ENCODE data around the gene OR51F1. TPM values are rescaled to one million over a fixed set of nuclear protein-coding genes. Genes with fewer than 3 reads are reported as not detected.

OR51F1 gene
- not detected for total RNA-seq

GRCh38 chr11:4769838-4770237 is at the start of gene OR51F1:
Gene OR51F1, minus strand, starts transcription at chr11:4769938. Its CDS starts 0 bp downstream, at chr11:4769938.

GRCh38 chr11:4804280-4804679 is 34.5 kb upstream of the OR51F1 start, which contains the start of gene OR52R1:
Gene OR52R1, minus strand, starts transcription at chr11:4804380. Its CDS starts 0 bp downstream, at chr11:4804380.

Small RNA genes lying within 50 kb of the gene (small RNA-seq; reads per million reads assigned to genes)
- gene RF00091 (ENCODE audit: low replicate concordance): not detected

Other genes with a start within 250 kb of the OR51F1 start
- gene OR52M1, start 224.7 kb downstream of the OR51F1 start, total RNA-seq: not detected
- not detected for gene OR52I2, start 188.2 kb downstream of the OR51F1 start, total RNA-seq
- not detected for gene OR52I1, start 175.9 kb downstream of the OR51F1 start, total RNA-seq
- gene TRIM68, start 161.7 kb downstream of the OR51F1 start, total RNA-seq: 13.8 TPM
- gene OR51D1, start 132.5 kb downstream of the OR51F1 start, total RNA-seq: not detected
- gene OR51E1, start 126.0 kb downstream of the OR51F1 start, total RNA-seq: not detected
- gene OR51E2, start 72.1 kb downstream of the OR51F1 start, total RNA-seq: not detected
- gene MMP26, start 65.2 kb downstream of the OR51F1 start, total RNA-seq: not detected
- not detected for gene OR52R1, start 34.4 kb upstream of the OR51F1 start, total RNA-seq
- gene OR51F2, start 51.4 kb upstream of the OR51F1 start, total RNA-seq: not detected
- not detected for gene OR51S1, start 79.3 kb upstream of the OR51F1 start, total RNA-seq
- not detected for gene OR51T1, start 112.0 kb upstream of the OR51F1 start, total RNA-seq
- not detected for gene OR51A7, start 133.8 kb upstream of the OR51F1 start, total RNA-seq
- not detected for gene OR51G2, start 149.4 kb upstream of the OR51F1 start, total RNA-seq
- not detected for gene OR51G1, start 154.4 kb upstream of the OR51F1 start, total RNA-seq
- gene OR51A4, start 177.7 kb upstream of the OR51F1 start, total RNA-seq: not detected
- not detected for gene OR51A2, start 185.8 kb upstream of the OR51F1 start, total RNA-seq
- not detected for gene OR51L1, start 224.9 kb upstream of the OR51F1 start, total RNA-seq